HG03095 (cell line): ENCODE data around the gene HRG.
A peak's percentile ranks its signal among the peaks of the same experiment; 100 is the strongest.

Experiments used
- ATAC-seq: cut with Tn5 transposase; IDR thresholded peaks from one replicate; pipeline ENCODE4 v1.9.1; 2021; ENCODE audit warnings: moderate library complexity; ENCODE audit not compliant: unreplicated experiment

Gene HRG

GRCh38 chr3:186637686-186638085, 28.1 kb upstream of the HRG start:
- no peak for ATAC-seq

GRCh38 chr3:186638259-186638658, 27.6 kb upstream of the HRG start:
- ATAC-seq = no peak

GRCh38 chr3:186639778-186640472, 25.9 kb upstream of the HRG start, which contains the start of gene FETUB:
FETUB (plus strand) TSS chr3:186640399; CDS start chr3:186640461, 62 bp downstream.
- no peak for ATAC-seq

GRCh38 chr3:186640473-186640818, 25.4 kb upstream of the HRG start:
- no peak for ATAC-seq

- no peak for ATAC-seq
These were observed 24.9 kb upstream of the HRG start for GRCh38 chr3:186640929-186641328.

GRCh38 chr3:186642014-186642413, 23.8 kb upstream of the HRG start:
- ATAC-seq = no peak

- ATAC-seq = no peak
These were observed 22.3 kb upstream of the HRG start for GRCh38 chr3:186643493-186643892.

GRCh38 chr3:186644683-186645082, 21.1 kb upstream of the HRG start:
- no peak for ATAC-seq

GRCh38 chr3:186646106-186646505, 19.7 kb upstream of the HRG start:
- no peak for ATAC-seq

GRCh38 chr3:186646841-186647240, 19.0 kb upstream of the HRG start:
- ATAC-seq = no peak

GRCh38 chr3:186648851-186649250, 17.0 kb upstream of the HRG start:
- no peak for ATAC-seq

- ATAC-seq = no peak
These were observed 14.1 kb upstream of the HRG start for GRCh38 chr3:186651678-186652215.

- ATAC-seq = peak; percentile 95
These were observed 12.6 kb upstream of the HRG start for GRCh38 chr3:186653080-186653707.

GRCh38 chr3:186653984-186654383, 11.8 kb upstream of the HRG start:
- ATAC-seq = no peak

GRCh38 chr3:186663361-186664118, 2.3 kb upstream of the HRG start:
- ATAC-seq = no peak

- no peak for ATAC-seq
These were observed 1.7 kb upstream of the HRG start for GRCh38 chr3:186664119-186664495.

GRCh38 chr3:186664506-186664905, 1.3 kb upstream of the HRG start:
- no peak for ATAC-seq

- ATAC-seq = no peak
These were observed 2.6 kb downstream of the HRG start for GRCh38 chr3:186668426-186668825.

- ATAC-seq = no peak
These were observed 3.7 kb downstream of the HRG start for GRCh38 chr3:186669378-186670084.

GRCh38 chr3:186670155-186670554, 4.3 kb downstream of the HRG start:
- ATAC-seq = no peak

- no peak for ATAC-seq
These were observed 5.2 kb downstream of the HRG start for GRCh38 chr3:186671051-186671450.
